PC-3 (cell line): ENCODE data around the gene FCAMR.

Experiments
- CTCF ChIP-seq: fragments of 300-600 bp; sonication (generic); conservative IDR thresholded peaks from 2 replicates; pipeline ENCODE4 v1.5.1; 2017; ENCODE audit warnings: antibody characterized with exemption, low read depth, mild to moderate bottlenecking, low read length
- EZH2 ChIP-seq: fragments of 300-600 bp; sonication (generic); IDR thresholded peaks from one replicate; pipeline ENCODE4 v1.6.1; 2017; ENCODE audit warnings: antibody characterized with exemption, mild to moderate bottlenecking, low read length; ENCODE audit not compliant: unreplicated experiment
- EZH2phosphoT487 ChIP-seq: fragments of 300-600 bp; sonication (generic); IDR thresholded peaks from 2 replicates; pipeline ENCODE4 v1.6.1; 2018; ENCODE audit warnings: mild to moderate bottlenecking, antibody characterized with exemption, low read length, borderline replicate concordance

GRCh38 chr1:206922524-206922923 lies 47.7 kb downstream of the FCAMR start:
- TF ChIP-seq CTCF (no peak), EZH2 (no peak), EZH2phosphoT487 (no peak)
